Measurements from ENCODE around the gene GNG12. TPM values are rescaled to one million over a fixed set of nuclear protein-coding genes. Genes with fewer than 3 reads are reported as not detected.
A peak's percentile ranks its signal among the peaks of the same experiment; 100 is the strongest.

Gene GNG12
- 117 and 135 TPM in 2 replicates for total RNA-seq (2022)
- percentile 90 among the genes with signal in this experiment for Bru-seq, nascent RNA
- BruChase-seq, experiment 1, labeled RNA remaining after a 6-hour chase, result percentile 89 among the genes with signal in this experiment
- BruChase-seq, experiment 2, labeled RNA remaining after a 2-hour chase, result percentile 80 among the genes with signal in this experiment
- long read RNA-seq, full-length matches to known transcripts, result 420 of 541 reads
- long read RNA-seq, partial matches to known transcripts, result 14 of 541 reads
- long read RNA-seq, other reads (novel, unspliced or antisense), result 107 of 541 reads

- peaks cover 7% of the 10 kb centered on the region for H3K36me3 Mint-ChIP-seq (ENCODE audit: insufficient read depth, unreplicated experiment)
- H3K9me3 Mint-ChIP-seq (ENCODE audit: unreplicated experiment), result no peaks in the 10 kb centered on the region
- DNase-seq (ENCODE audit: unreplicated experiment), result peak; percentile 83
- TF ChIP-seq, protein P1, sequence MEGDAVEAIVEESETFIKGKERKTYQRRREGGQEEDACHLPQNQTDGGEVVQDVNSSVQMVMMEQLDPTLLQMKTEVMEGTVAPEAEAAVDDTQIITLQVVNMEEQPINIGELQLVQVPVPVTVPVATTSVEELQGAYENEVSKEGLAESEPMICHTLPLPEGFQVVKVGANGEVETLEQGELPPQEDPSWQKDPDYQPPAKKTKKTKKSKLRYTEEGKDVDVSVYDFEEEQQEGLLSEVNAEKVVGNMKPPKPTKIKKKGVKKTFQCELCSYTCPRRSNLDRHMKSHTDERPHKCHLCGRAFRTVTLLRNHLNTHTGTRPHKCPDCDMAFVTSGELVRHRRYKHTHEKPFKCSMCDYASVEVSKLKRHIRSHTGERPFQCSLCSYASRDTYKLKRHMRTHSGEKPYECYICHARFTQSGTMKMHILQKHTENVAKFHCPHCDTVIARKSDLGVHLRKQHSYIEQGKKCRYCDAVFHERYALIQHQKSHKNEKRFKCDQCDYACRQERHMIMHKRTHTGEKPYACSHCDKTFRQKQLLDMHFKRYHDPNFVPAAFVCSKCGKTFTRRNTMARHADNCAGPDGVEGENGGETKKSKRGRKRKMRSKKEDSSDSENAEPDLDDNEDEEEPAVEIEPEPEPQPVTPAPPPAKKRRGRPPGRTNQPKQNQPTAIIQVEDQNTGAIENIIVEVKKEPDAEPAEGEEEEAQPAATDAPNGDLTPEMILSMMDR (IDR thresholded peaks at IDR 0.05; ENCODE audit: unreplicated experiment), result no peak
- no peaks in the 10 kb centered on the region for H3K27me3 Mint-ChIP-seq (ENCODE audit: insufficient read depth, unreplicated experiment)
- CTCF ChIA-PET, result interaction anchor here (0.5 to 10.4 kb wide), 13 partner anchors 17 to 1381 kb away, joined by 3 to 174 read pairs (median 3); no protein-coding TSS in a partner anchor
- no TSS peak for BruUV-seq (replicated peaks)
- intact Hi-C loops (cut with micrococcal nuclease), result loop anchor here (1.0 to 5.0 kb wide), 3 partner anchors 42 to 296 kb away; partner anchors contain the start of gene GADD45A
- H3K27ac Mint-ChIP-seq (ENCODE audit: low read depth, unreplicated experiment), result peak within 1 kb of the TSS; percentile 99
- peaks cover 28% of the 10 kb centered on the region for H3K4me1 Mint-ChIP-seq (ENCODE audit: insufficient read depth, unreplicated experiment)
- POLR2A ChIA-PET, result interaction anchor here (0.6 to 13.7 kb wide), 14 partner anchors 12 to 399 kb away, joined by 3 to 262 read pairs (median 9); partner anchors contain the start of gene GADD45A
- peak within 1 kb of the TSS; percentile 92 for H3K4me3 Mint-ChIP-seq (ENCODE audit: unreplicated experiment)
Observed at GRCh38 chr1:67832737-67833601, at the start of gene GNG12. Gene GNG12, minus strand, starts transcription at chr1:67833467. Its CDS starts 125,781 bp downstream, at chr1:67707686.

- Mint-ChIP-seq H3K27me3 (ENCODE audit: insufficient read depth, unreplicated experiment) (no peaks in the 10 kb centered on the region), H3K27ac (ENCODE audit: low read depth, unreplicated experiment) (no peak overlapping the region), H3K4me3 (ENCODE audit: unreplicated experiment) (no peak overlapping the region), H3K36me3 (ENCODE audit: insufficient read depth, unreplicated experiment) (no peaks in the 10 kb centered on the region), H3K9me3 (ENCODE audit: unreplicated experiment) (no peaks in the 10 kb centered on the region), H3K4me1 (ENCODE audit: insufficient read depth, unreplicated experiment) (peaks cover 29% of the 10 kb centered on the region)
- TF ChIP-seq, protein P1 (IDR thresholded peaks at IDR 0.05; ENCODE audit: unreplicated experiment), result no peak
- intact Hi-C loops (cut with micrococcal nuclease), result no loop called here
- no TSS peak for BruUV-seq (replicated peaks)
- DNase-seq (ENCODE audit: unreplicated experiment), result no peak
- ChIA-PET CTCF (interaction anchor here (0.6 kb wide), 1 partner anchor 47 kb away, joined by 3 read pairs; no protein-coding TSS in a partner anchor), POLR2A (no interaction called here)
Observed at GRCh38 chr1:67882196-67882958, 49.1 kb upstream of the GNG12 start.

DNA sequence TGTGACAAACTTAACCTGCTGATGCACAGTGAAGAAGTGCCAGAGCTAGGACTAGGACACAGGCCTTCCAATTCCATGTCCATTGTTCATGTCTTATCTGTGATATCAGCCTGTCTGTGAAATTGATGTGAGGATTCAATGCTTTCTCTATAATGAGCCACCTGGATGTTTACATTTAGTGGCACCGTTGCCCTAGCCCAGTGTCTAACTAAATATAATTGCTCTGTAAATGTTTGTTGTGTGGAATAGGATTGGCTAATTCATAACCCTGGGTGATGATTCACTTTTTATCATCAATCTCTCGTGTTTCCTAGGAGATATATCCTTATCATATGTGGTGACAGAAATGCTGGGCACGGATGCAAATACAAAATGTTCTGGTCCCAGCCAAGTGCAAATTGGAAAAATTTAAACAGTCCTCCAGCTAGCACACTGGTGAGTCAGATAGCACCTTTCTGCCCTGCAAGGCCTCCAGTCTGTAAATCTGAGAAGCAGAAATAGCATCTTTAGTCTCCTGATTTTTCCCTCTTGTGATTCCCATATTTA, 46.9 kb upstream of the GNG12 start:
- POLR2A ChIA-PET, result interaction anchor here (0.6 kb wide), 1 partner anchor 193 kb away, joined by 3 read pairs; no protein-coding TSS in a partner anchor
- DNase-seq (ENCODE audit: unreplicated experiment), result peak; percentile 8
- no TSS peak for BruUV-seq (replicated peaks)
- CTCF ChIA-PET, result no interaction called here
- H3K9me3 Mint-ChIP-seq (ENCODE audit: unreplicated experiment), result no peaks in the 10 kb centered on the region
- peaks cover 29% of the 10 kb centered on the region for H3K4me1 Mint-ChIP-seq (ENCODE audit: insufficient read depth, unreplicated experiment)
- H3K36me3 Mint-ChIP-seq (ENCODE audit: insufficient read depth, unreplicated experiment), result no peaks in the 10 kb centered on the region
- H3K4me3 Mint-ChIP-seq (ENCODE audit: unreplicated experiment), result no peak overlapping the region
- intact Hi-C loops (cut with micrococcal nuclease), result no loop called here
- H3K27ac Mint-ChIP-seq (ENCODE audit: low read depth, unreplicated experiment), result peak overlapping the region; percentile 65
- H3K27me3 Mint-ChIP-seq (ENCODE audit: insufficient read depth, unreplicated experiment), result no peaks in the 10 kb centered on the region
- TF ChIP-seq, protein P1 (IDR thresholded peaks at IDR 0.05; ENCODE audit: unreplicated experiment), result no peak

Measured in MCF 10A (cell line).